Measurements from ENCODE around the gene BTRC. TPM values are rescaled to one million over a fixed set of nuclear protein-coding genes. Genes with fewer than 3 reads are reported as not detected.

The BTRC gene
- total and polyA plus RNA-seq, 2 donors (not counting 3 experiments of a cell fraction or from before 2014, with no cell fraction given): 11.6 to 18.5 TPM

GRCh38 chr10:101557541-101557940 is 203.6 kb downstream of the BTRC start:
- BruUV-seq (replicated peaks): no TSS peak
- POLR2A ChIA-PET: no interaction called here

More at GRCh38 chr10:101557541-101557940, 203.6 kb downstream of the BTRC start:
- intact Hi-C loops (cut with micrococcal nuclease): no loop called here
- DNase-seq (ENCODE audit: low read depth, low spot score) (no peak), FAIRE-seq (no peak)
- no peak overlapping the region for H3K9ac ChIP-seq (replicated peaks; ENCODE audit: extremely low read depth, insufficient read depth, low read length)
- no peaks in the 10 kb centered on the region for H4K20me1 ChIP-seq (replicated peaks; ENCODE audit: control insufficient read depth, extremely low read depth, insufficient read depth, low read length)
- TF ChIP-seq MYC (IDR thresholded peaks at IDR 0.05; ENCODE audit: low read depth, low read length) (no peak), POLR2A (IDR thresholded peaks at IDR 0.05; ENCODE audit: low read depth, low read length) (no peak), POLR2AphosphoS5 (IDR thresholded peaks at IDR 0.05; ENCODE audit: insufficient read depth, low read depth, low read length) (no peak), CTCF (IDR thresholded peaks at IDR 0.05; ENCODE audit: extremely low read depth in 1 of 2, insufficient read depth in 1 of 2, low read depth in 1 of 2, low read length in 2 of 2) (no peak), FOS (IDR thresholded peaks at IDR 0.05; ENCODE audit: borderline replicate concordance, insufficient read depth, low read length) (no peak), JUN (IDR thresholded peaks at IDR 0.05; ENCODE audit: borderline replicate concordance, insufficient read depth, insufficient read length, low read depth) (no peak), GATA2 (IDR thresholded peaks at IDR 0.05; ENCODE audit: insufficient read depth, insufficient read length, low read depth, low read length) (no peak), MAX (IDR thresholded peaks at IDR 0.05; ENCODE audit: insufficient read depth, insufficient read length) (no peak), EZH2 (IDR thresholded peaks at IDR 0.05; ENCODE audit: borderline replicate concordance, low read depth, low read length, severe bottlenecking) (no peak)
- no peaks in the 10 kb centered on the region for H3K9me1 ChIP-seq (replicated peaks; ENCODE audit: control insufficient read depth, extremely low read depth, insufficient read depth, low read length)
- H3K79me2 ChIP-seq (ENCODE audit: control insufficient read depth, insufficient read depth, low read length): no peaks in the 10 kb centered on the region
- H3K9me3 ChIP-seq (replicated peaks; ENCODE audit: control insufficient read depth, insufficient read depth, low read length): no peaks in the 10 kb centered on the region
- no peaks in the 10 kb centered on the region for H3K27me3 ChIP-seq (ENCODE audit: control insufficient read depth in 2 of 2, insufficient read depth in 2 of 2, low read length in 2 of 2)
- H3K4me2 ChIP-seq (ENCODE audit: insufficient read depth, low read length): no peak overlapping the region
- no peak overlapping the region for H2AFZ ChIP-seq (ENCODE audit: low read depth, low read length)
- peaks cover 2 to 3% of the 10 kb centered on the region in 2 experiments for H3K36me3 ChIP-seq (ENCODE audit: control insufficient read depth in 2 of 2, extremely low read depth in 1 of 2, insufficient read depth in 2 of 2, low read length in 2 of 2)
- no peak overlapping the region for H3K27ac ChIP-seq (ENCODE audit: insufficient read depth, low read depth, low read length)
- H3K4me1 ChIP-seq (ENCODE audit: control insufficient read depth, extremely low read depth, insufficient read depth, low read length): no peaks in the 10 kb centered on the region
- CTCF ChIA-PET: interaction anchor here (1.6 to 2.4 kb wide), 2 partner anchors 11 to 13 kb away, joined by 4 to 6 read pairs; no protein-coding TSS in a partner anchor
- H3K4me3 ChIP-seq (replicated peaks in 1 of 3; ENCODE audit: insufficient read depth in 1 of 3, low read depth in 1 of 3, low read length in 3 of 3): no peak overlapping the region
- dilution Hi-C loops (cut with MboI; ENCODE audit: extremely low pct_ligation_motif_present, low sequenced_read_pairs): no loop called here
